ENCODE measurements around the gene CCL11.

DNA sequence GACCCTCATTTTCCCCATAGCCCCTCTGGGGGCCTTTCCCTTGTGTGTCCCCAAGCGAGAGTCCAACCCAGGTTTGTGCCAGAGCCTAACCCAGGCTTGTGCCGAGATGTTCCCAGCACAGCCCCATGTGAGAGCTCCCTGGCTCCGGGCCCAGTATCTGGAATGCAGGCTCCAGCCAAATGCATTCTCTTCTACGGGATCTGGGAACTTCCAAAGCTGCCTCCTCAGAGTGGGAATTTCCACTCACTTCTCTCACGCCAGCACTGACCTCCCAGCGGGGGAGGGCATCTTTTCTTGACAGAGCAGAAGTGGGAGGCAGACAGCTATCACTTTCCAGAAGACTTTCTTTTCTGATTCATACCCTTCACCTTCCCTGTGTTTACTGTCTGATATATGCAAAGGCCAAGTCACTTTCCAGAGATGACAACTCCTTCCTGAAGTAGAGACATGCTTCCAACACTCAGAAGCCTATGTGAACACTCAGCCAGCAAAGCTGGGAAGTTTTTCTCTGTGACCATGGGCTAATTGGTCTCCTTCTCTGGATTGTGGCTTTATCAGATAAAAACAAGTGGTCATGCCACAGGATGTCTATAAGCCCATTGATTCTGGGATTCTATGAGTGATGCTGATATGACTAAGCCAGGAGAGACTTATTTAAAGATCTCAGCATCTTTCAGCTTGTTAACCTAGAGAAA is 33.0 kb upstream of the CCL11 start:
- TF ChIP-seq, protein P1, sequence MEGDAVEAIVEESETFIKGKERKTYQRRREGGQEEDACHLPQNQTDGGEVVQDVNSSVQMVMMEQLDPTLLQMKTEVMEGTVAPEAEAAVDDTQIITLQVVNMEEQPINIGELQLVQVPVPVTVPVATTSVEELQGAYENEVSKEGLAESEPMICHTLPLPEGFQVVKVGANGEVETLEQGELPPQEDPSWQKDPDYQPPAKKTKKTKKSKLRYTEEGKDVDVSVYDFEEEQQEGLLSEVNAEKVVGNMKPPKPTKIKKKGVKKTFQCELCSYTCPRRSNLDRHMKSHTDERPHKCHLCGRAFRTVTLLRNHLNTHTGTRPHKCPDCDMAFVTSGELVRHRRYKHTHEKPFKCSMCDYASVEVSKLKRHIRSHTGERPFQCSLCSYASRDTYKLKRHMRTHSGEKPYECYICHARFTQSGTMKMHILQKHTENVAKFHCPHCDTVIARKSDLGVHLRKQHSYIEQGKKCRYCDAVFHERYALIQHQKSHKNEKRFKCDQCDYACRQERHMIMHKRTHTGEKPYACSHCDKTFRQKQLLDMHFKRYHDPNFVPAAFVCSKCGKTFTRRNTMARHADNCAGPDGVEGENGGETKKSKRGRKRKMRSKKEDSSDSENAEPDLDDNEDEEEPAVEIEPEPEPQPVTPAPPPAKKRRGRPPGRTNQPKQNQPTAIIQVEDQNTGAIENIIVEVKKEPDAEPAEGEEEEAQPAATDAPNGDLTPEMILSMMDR (IDR thresholded peaks at IDR 0.05), result no peak
- no peak for TF ChIP-seq POLR2A (IDR thresholded peaks at IDR 0.05)
